ENCODE results near the gene B3GNT3. TPM values are rescaled to one million over a fixed set of nuclear protein-coding genes. Genes with fewer than 3 reads are reported as not detected.

B3GNT3 gene
- total and polyA plus RNA-seq, 2 of the 13 experiments (the other 11 are each of a cell fraction or from before 2014, with no cell fraction given), result 0.86 to 4.0 TPM

- peak overlapping the region; percentile 48 for H3K9ac ChIP-seq (ENCODE audit: insufficient read depth, low read depth, low read length)
- no peaks in the 10 kb centered on the region for H3K79me2 ChIP-seq (ENCODE audit: insufficient read depth, low read length)
- H3K27ac ChIP-seq (ENCODE audit: extremely low read length, insufficient read depth, low read length), result peak overlapping the region; percentile 59
- no peak for ATAC-seq
- peaks cover 55% of the 10 kb centered on the region for H3K4me1 ChIP-seq (ENCODE audit: insufficient read depth, low read length)
- no peaks in the 10 kb centered on the region for H3K9me3 ChIP-seq (ENCODE audit: low read length)
- peak overlapping the region in 1 of 3 experiments; percentile 79; a peak in 3 of 6 replicates for H3K4me3 ChIP-seq (replicated peaks in 1 of 3; ENCODE audit: insufficient read depth in 1 of 3, low read depth in 2 of 3, low read length in 3 of 3)
- H4K20me1 ChIP-seq (ENCODE audit: insufficient read depth, low read length), result no peaks in the 10 kb centered on the region
- no peak for FAIRE-seq
- ChIA-PET CTCF (ENCODE audit: low intra/inter-chr PET ratio, low total read pairs) (no interaction called here), POLR2A (interaction anchor here (1.7 to 3.8 kb wide), 3 partner anchors 51 to 67 kb away, joined by 4 to 24 read pairs (median 6); partner anchors contain the start of genes JAK3 and RPL18A)
- WGBS (ENCODE audit: low lambda C conversion rate), result 0% methylated on average over 1 of the region's 1 CpG
- peaks cover 0 to 15% of the 10 kb centered on the region in 2 experiments; a peak in 1 of 5 replicates for H3K27me3 ChIP-seq (ENCODE audit: control insufficient read depth in 1 of 2, insufficient read depth in 2 of 2, low read length in 2 of 2)
- peak overlapping the region; percentile 75 for H3K4me2 ChIP-seq (ENCODE audit: low read depth, low read length)
- no peaks in the 10 kb centered on the region for H3K36me3 ChIP-seq (replicated peaks in 1 of 2; ENCODE audit: control insufficient read depth in 1 of 2, insufficient read depth in 2 of 2, low read length in 2 of 2)
- in situ Hi-C loops (cut with HindIII; ENCODE audit: extremely low pct_ligation_motif_present, low pct_unique_long_range_greater_than_20kb) (loop anchor here (5.0 kb wide), 1 partner anchor 50 kb away; the partner anchor contains the start of gene JAK3), intact Hi-C loops (cut with micrococcal nuclease; ENCODE audit: unreplicated experiment) (no loop called here)
- no peak for DNase-seq (ENCODE audit: low spot score)
- no TSS peak for BruUV-seq (replicated peaks)
- no peak overlapping the region for H2AFZ ChIP-seq (ENCODE audit: low read length)
- TF ChIP-seq ZNF646 (CRISPR knock-in tag; IDR thresholded peaks at IDR 0.05) (no peak), BRF2 (CRISPR knock-in tag; IDR thresholded peaks at IDR 0.05) (no peak), HIVEP1 (CRISPR knock-in tag; IDR thresholded peaks at IDR 0.05) (0 out of 2 replicates have a peak, but pooled peaks have one; percentile 37), ZNF687 (CRISPR knock-in tag; IDR thresholded peaks at IDR 0.05) (peak; percentile 19; the same call in 1 of the 2 replicates), ZNF337 (CRISPR knock-in tag; IDR thresholded peaks at IDR 0.05; ENCODE audit: borderline replicate concordance, low read depth) (no peak), ZNF773 (CRISPR knock-in tag; IDR thresholded peaks at IDR 0.05; ENCODE audit: borderline replicate concordance) (no peak), RBM39 (IDR thresholded peaks at IDR 0.05; ENCODE audit: low read depth, low read length, poor library complexity, severe bottlenecking) (no peak), ZMYM3 (CRISPR knock-in tag; IDR thresholded peaks at IDR 0.05) (peak; percentile 89; the same call in 1 of the 2 replicates), RXRA (CRISPR knock-in tag; IDR thresholded peaks at IDR 0.05) (0 out of 2 replicates have a peak, but pooled peaks have one; percentile 15), THAP8 (CRISPR knock-in tag; IDR thresholded peaks at IDR 0.05; ENCODE audit: borderline replicate concordance) (no peak)
Observed at GRCh38 chr19:17796838-17797423, 2.0 kb downstream of the B3GNT3 start.

Data from HepG2 (cell line).